GM12874 (cell line): ENCODE results near the gene PTAR1.

Experiments used
- TF ChIP-seq, protein P1 (sequence below): IDR thresholded peaks from 2 replicates; pipeline ENCODE4 v1.5.1; 2011; ENCODE audit warnings: low read depth, mild to moderate bottlenecking, control low read depth, low read length, moderate library complexity; ENCODE audit not compliant: insufficient read depth

Gene PTAR1

DNA sequence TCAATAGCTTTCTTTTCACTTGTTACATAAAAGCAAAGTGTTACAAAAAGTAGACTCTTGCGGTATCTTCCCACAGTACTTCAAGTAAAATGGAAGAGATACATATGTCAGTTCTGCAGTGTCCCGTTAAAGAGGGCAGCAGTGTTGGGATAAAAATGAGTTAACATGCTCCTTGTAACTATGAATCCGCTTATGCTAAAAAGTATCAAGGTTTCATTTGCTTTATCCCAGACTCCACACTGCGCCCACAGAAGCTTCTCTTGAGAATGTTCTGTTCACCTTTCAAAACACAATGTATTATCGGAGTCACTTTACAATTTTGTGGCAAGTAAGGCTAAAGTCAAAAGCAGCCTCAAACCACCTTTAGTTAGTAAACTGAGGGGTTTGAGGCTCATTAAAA is 790 bp downstream of the PTAR1 start:
- TF ChIP-seq, protein P1, sequence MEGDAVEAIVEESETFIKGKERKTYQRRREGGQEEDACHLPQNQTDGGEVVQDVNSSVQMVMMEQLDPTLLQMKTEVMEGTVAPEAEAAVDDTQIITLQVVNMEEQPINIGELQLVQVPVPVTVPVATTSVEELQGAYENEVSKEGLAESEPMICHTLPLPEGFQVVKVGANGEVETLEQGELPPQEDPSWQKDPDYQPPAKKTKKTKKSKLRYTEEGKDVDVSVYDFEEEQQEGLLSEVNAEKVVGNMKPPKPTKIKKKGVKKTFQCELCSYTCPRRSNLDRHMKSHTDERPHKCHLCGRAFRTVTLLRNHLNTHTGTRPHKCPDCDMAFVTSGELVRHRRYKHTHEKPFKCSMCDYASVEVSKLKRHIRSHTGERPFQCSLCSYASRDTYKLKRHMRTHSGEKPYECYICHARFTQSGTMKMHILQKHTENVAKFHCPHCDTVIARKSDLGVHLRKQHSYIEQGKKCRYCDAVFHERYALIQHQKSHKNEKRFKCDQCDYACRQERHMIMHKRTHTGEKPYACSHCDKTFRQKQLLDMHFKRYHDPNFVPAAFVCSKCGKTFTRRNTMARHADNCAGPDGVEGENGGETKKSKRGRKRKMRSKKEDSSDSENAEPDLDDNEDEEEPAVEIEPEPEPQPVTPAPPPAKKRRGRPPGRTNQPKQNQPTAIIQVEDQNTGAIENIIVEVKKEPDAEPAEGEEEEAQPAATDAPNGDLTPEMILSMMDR, result no peak

DNA sequence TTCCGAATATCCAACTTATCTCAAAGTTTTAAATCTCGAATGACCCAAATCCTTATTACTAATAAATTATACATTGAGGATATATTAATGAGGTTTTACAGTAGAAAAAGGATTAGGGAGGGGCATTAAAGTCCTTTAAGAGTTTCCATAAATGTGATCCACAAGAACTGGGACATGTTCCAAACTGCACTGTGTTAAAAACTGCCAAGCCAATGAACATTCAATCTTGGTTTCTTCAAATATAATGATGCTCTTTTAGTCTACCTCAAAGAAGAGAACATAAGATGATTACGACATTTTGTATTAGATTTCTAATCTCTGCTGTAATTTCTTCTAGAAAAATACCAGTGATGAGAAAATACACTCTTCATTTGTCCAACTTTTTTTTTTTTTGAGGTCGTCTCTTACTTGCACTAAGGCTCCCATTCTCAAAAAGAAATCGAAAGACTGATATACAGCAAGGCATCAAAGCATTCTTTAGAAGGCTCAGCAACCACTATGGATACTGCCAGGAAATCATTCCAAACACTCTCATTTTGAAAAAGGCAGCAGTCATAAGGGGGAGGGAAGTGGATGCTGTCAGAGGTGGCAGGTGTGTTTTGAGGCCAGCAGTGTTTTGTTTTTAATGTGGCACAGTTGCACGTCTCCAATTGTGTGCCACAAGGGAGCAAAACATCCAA is 1.7 kb downstream of the PTAR1 start:
- TF ChIP-seq, protein P1, result no peak

DNA sequence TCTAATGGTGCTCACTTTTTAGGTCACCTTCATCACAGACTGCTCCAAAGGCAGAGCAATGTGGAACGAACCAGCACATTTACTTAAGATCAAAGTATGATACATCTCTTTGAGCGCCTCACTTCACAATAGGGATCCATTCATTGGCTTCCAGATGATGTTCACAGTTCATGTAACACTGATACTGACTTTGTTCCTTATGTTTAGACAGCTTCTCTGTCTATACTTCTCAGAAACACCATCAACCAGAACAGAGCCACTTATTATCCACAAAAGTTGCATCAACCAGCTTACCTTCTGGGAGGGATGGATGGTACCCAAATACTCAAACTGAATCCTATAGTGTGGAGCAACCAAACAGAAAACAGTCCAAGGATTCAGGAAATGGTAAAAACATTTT is 4.6 kb downstream of the PTAR1 start:
- TF ChIP-seq, protein P1, result no peak

DNA sequence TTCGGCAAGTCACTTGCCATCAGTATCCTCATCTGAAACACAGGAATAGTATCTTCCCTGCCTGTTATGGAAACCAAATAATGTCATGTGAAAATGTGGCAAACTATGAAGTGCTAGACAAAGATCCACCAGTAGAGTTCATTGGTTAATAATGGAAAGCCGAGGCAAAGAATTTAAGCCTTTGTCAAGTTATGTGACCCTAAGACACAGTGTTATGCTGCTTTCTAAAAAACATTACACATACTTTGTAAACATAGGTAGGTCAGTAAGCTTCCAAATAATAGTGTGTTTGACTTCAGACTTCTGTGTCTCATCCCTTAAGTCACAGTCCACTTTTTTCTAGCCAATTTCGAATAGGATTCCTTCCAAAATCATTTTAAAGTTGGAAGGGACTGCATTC is 6.0 kb downstream of the PTAR1 start:
- TF ChIP-seq, protein P1, result no peak

DNA sequence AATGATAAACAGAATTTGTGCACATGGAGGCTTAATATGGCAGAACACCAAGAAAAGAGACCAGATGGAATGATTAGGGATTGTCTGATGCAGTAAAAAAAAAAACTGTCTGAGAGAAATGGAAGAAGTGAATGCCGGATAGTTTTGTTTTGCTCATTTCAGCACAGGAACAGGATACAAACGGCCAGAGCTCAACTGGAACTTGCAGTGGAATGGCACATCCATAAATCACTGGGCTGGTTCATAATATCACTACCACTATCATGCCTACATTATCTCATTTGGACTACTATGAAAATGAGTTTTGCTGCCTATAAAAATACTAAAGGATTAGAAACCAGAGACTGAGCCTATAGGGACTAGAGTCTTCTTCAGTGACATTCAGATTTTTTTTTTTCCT is 9.7 kb downstream of the PTAR1 start:
- TF ChIP-seq, protein P1, result no peak

DNA sequence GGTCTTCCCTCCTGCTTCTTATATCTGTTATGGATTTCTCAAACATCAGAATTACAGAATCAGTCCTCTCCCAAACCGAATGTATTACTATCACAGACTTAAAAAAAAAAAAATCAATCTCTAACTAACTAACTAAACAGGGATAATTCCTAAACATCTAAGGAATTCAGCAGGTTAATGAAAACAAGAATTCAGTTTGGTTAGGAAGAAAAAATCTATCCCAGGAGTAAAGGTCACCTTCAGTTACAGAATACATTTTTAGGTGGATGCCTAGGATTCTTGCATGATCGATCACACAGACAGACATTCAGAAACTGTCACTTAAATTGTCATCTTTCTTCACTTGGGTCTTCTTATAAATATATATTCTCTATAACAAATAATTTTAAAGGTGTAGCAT is 11.5 kb downstream of the PTAR1 start:
- TF ChIP-seq, protein P1, result no peak

DNA sequence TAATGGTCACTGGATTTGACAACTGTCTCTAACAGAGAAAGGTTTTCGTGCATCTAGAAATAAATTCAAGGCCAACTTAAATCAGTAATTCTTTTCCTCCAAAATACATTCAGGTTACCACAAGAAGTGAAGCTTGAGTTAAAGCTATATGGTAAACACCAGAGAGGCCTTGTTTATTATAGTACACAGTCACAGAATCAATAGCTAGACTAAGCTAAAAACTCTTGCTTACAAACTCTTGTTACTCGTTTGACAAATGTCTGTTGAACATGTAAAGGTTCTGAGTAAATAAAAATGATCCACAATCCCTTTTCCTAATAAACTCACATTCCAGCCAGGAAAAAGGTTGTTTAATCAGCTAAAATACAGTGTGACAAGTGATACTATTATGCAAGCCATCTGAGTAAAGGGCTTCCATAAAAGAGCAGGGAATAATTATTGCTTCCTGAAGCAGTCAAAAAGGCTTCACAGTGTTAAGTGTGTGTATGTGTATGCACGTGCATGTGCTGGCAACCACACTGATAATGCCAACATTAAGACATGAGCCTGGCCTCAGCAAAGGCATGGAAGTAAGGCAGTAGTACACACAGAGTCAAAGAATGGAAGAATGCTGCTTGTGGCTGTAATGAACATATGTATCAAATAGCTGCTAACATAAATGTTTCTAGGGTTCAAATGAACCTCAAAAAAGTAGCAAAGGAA is 12.8 kb downstream of the PTAR1 start:
- TF ChIP-seq, protein P1, result no peak
